HepG2 (cell line): ENCODE results near the gene PATL2. TPM values are rescaled to one million over a fixed set of nuclear protein-coding genes. Genes with fewer than 3 reads are reported as not detected.

Source experiments
- ATF3 ChIP-seq: sonication (generic); formaldehyde crosslinking; IDR thresholded peaks from 2 replicates; pipeline ENCODE4 v1.4.0; 2020; ENCODE audit warnings: missing genetic modification reagents
- GRHL1 ChIP-seq: sonication (generic); formaldehyde crosslinking; conservative IDR thresholded peaks from 2 replicates; pipeline ENCODE4 v1.8.0; 2022; ENCODE audit warnings: missing genetic modification reagents
- IRF2 ChIP-seq: IDR thresholded peaks from 2 replicates; pipeline ENCODE4 v1.6.1; 2018; ENCODE audit warnings: missing genetic modification reagents, missing compliant biosample characterization
- KDM3A ChIP-seq: IDR thresholded peaks from 2 replicates; pipeline ENCODE4 v1.6.1; 2018; ENCODE audit warnings: low read depth, missing compliant biosample characterization
- KLF6 ChIP-seq: IDR thresholded peaks from 2 replicates; pipeline ENCODE4 v1.8.0; 2016; ENCODE audit warnings: missing biosample characterization, missing genetic modification reagents
- ZBED4 ChIP-seq: sonication (generic); formaldehyde crosslinking; IDR thresholded peaks from 2 replicates; pipeline ENCODE4 v1.4.0; 2020; ENCODE audit warnings: missing genetic modification reagents, borderline replicate concordance
- ZBTB43 ChIP-seq: sonication (generic); formaldehyde crosslinking; conservative IDR thresholded peaks from 2 replicates; pipeline ENCODE4 v1.4.0; 2020; ENCODE audit warnings: missing genetic modification reagents
- ZNF142 ChIP-seq: sonication (generic); formaldehyde crosslinking; IDR thresholded peaks from 2 replicates; pipeline ENCODE4 v1.4.0; 2020; ENCODE audit warnings: missing genetic modification reagents
- ZNF235 ChIP-seq: sonication (generic); formaldehyde crosslinking; IDR thresholded peaks from 2 replicates; pipeline ENCODE4 v1.8.1; 2023; ENCODE audit warnings: mild to moderate bottlenecking, missing genetic modification reagents, borderline replicate concordance
- ZNF33B ChIP-seq: sonication (generic); formaldehyde crosslinking; IDR thresholded peaks from 2 replicates; pipeline ENCODE4 v1.5.1; 2020; ENCODE audit warnings: mild to moderate bottlenecking, missing genetic modification reagents
- ZNF451 ChIP-seq: sonication (generic); formaldehyde crosslinking; IDR thresholded peaks from 2 replicates; pipeline ENCODE4 v1.5.0; 2020; ENCODE audit warnings: mild to moderate bottlenecking, missing genetic modification reagents
- ZNF496 ChIP-seq: sonication (generic); formaldehyde crosslinking; IDR thresholded peaks from 2 replicates; pipeline ENCODE4 v1.8.1; 2023; ENCODE audit warnings: mild to moderate bottlenecking, moderate library complexity, missing genetic modification reagents; ENCODE audit not compliant: insufficient replicate concordance
- ZNF724P ChIP-seq: sonication (generic); formaldehyde crosslinking; IDR thresholded peaks from 2 replicates; pipeline ENCODE4 v1.8.0; 2022; ENCODE audit warnings: missing genetic modification reagents, borderline replicate concordance
- ZSCAN25 ChIP-seq: sonication (generic); formaldehyde crosslinking; IDR thresholded peaks from 2 replicates; pipeline ENCODE4 v1.8.0; 2022; ENCODE audit warnings: mild to moderate bottlenecking, missing genetic modification reagents
- polyA plus RNA-seq, 8 experiments: library from polyadenylated mRNA; depleted of rRNA in 3 of 8; stranded (reverse) in 7 of 8; unstranded in 1 of 8; fragments of >200 nt; fragmentation: Illumina TruSeq in 4 of 8; extraction: Trizol in 4 of 8; gene quantifications; 2 replicates each; pipeline versions ENCODE4 v1.2.1 to v1.2.3, GENCODE V29; 2011 to 2016; ENCODE audit warnings: low read depth in 4 of 8, missing spikeins in 1 of 8, mixed read lengths in 1 of 8; ENCODE audit not compliant: insufficient read depth in 1 of 8
- total RNA-seq, 5 experiments: library from RNA; depleted of rRNA; stranded (reverse); fragments of >200 nt; fragmentation: Illumina TruSeq; extraction: Trizol; gene quantifications; 2 replicates each; pipeline ENCODE4 v1.2.3, GENCODE V29; 2016; ENCODE audit warnings: low read depth in 1 of 5

PATL2 gene
- total and polyA plus RNA-seq, 2 of the 13 experiments (the other 11 are each of a cell fraction or from before 2014, with no cell fraction given): 0.15 to 0.53 TPM

- TF ChIP-seq ZBED4 (CRISPR knock-in tag): peak; percentile 22; the same call in 1 of the 2 replicates
- TF ChIP-seq ZNF496 (CRISPR knock-in tag): no peak
- TF ChIP-seq ZNF724P (CRISPR knock-in tag): no peak
- no peak for TF ChIP-seq ZBTB43 (CRISPR knock-in tag)
- peak; percentile 65; the same call in 1 of the 2 replicates for TF ChIP-seq ATF3 (CRISPR knock-in tag)
- no peak for TF ChIP-seq ZNF142
- 0 out of 2 replicates have a peak, but pooled peaks have one; percentile 70 for TF ChIP-seq KLF6 (CRISPR knock-in tag)
- TF ChIP-seq GRHL1 (CRISPR knock-in tag): no peak
- no peak for TF ChIP-seq ZNF235 (CRISPR knock-in tag)
- peak; percentile 65 for TF ChIP-seq IRF2
- TF ChIP-seq ZSCAN25 (CRISPR knock-in tag): peak; percentile 52; the same call in 1 of the 2 replicates
- TF ChIP-seq KDM3A (CRISPR knock-in tag): 0 out of 2 replicates have a peak, but pooled peaks have one; percentile 23
- TF ChIP-seq ZNF33B (CRISPR knock-in tag): no peak
- no peak for TF ChIP-seq ZNF451
Observed at GRCh38 chr15:44728576-44729407, 17.7 kb upstream of the PATL2 start (continued).
